Measurements from ENCODE around the gene BCAS4. TPM values are rescaled to one million over a fixed set of nuclear protein-coding genes. Genes with fewer than 3 reads are reported as not detected.
A peak's percentile ranks its signal among the peaks of the same experiment; 100 is the strongest.

BCAS4 gene
- 4.3 TPM for total RNA-seq
- long read RNA-seq, full-length matches to known transcripts = 5 of 10 reads
- long read RNA-seq, partial matches to known transcripts = 0 of 10 reads
- long read RNA-seq, other reads (novel, unspliced or antisense) = 5 of 10 reads

GRCh38 chr20:50794846-50795634, at the start of gene BCAS4:
BCAS4 (plus strand) TSS chr20:50795061; CDS start chr20:50795084, 23 bp downstream.
- Histone ChIP-seq H3K36me3 (no peaks in the 10 kb centered on the region), H3K4me3 (peak within 1 kb of the TSS; percentile 73), H3K9me3 (no peaks in the 10 kb centered on the region), H3K27ac (peak within 1 kb of the TSS; percentile 24), H3K27me3 (no peaks in the 10 kb centered on the region), H3K4me1 (peaks cover 13% of the 10 kb centered on the region)
- TF ChIP-seq CTCF (IDR thresholded peaks at IDR 0.05) = peak; percentile 72
- peak; percentile 93 for ATAC-seq
- peak; percentile 89 for DNase-seq
- intact Hi-C loops (cut with DNase I) = loop anchor here (10.0 kb wide), 2 partner anchors 130 to 530 kb away; no protein-coding TSS in a partner anchor

- ATAC-seq (no peak), DNase-seq (no peak)
- Histone ChIP-seq H3K27me3 (no peaks in the 10 kb centered on the region), H3K4me3 (no peak overlapping the region), H3K4me1 (peaks cover 10% of the 10 kb centered on the region), H3K9me3 (no peaks in the 10 kb centered on the region), H3K27ac (no peak overlapping the region), H3K36me3 (no peaks in the 10 kb centered on the region)
- TF ChIP-seq CTCF (IDR thresholded peaks at IDR 0.05) = no peak
- intact Hi-C loops (cut with DNase I) = no loop called here
Measured at GRCh38 chr20:50745634-50746137, 49.2 kb upstream of the BCAS4 start.

- ATAC-seq (no peak), DNase-seq (no peak)
- H3K9me3 ChIP-seq = no peaks in the 10 kb centered on the region
- no peak overlapping the region for H3K27ac ChIP-seq
- no peaks in the 10 kb centered on the region for H3K36me3 ChIP-seq
- H3K27me3 ChIP-seq = no peaks in the 10 kb centered on the region
- TF ChIP-seq CTCF (IDR thresholded peaks at IDR 0.05) = no peak
- H3K4me3 ChIP-seq = no peak overlapping the region
- H3K4me1 ChIP-seq = peaks cover 10% of the 10 kb centered on the region
- intact Hi-C loops (cut with DNase I) = no loop called here
Measured at GRCh38 chr20:50746138-50746940, 48.5 kb upstream of the BCAS4 start.

- Histone ChIP-seq H3K27me3 (no peaks in the 10 kb centered on the region), H3K36me3 (no peaks in the 10 kb centered on the region), H3K4me1 (peaks cover 7% of the 10 kb centered on the region), H3K9me3 (no peaks in the 10 kb centered on the region), H3K4me3 (no peak overlapping the region), H3K27ac (no peak overlapping the region)
- DNase-seq = no peak
- TF ChIP-seq CTCF (IDR thresholded peaks at IDR 0.05) = no peak
- intact Hi-C loops (cut with DNase I) = no loop called here
- no peak for ATAC-seq
Measured at GRCh38 chr20:50747275-50747674, 47.6 kb upstream of the BCAS4 start.

GRCh38 chr20:50750145-50750671, 44.7 kb upstream of the BCAS4 start:
- no peaks in the 10 kb centered on the region for H3K36me3 ChIP-seq
- no peak overlapping the region for H3K4me3 ChIP-seq
- no peak overlapping the region for H3K27ac ChIP-seq
- TF ChIP-seq CTCF (IDR thresholded peaks at IDR 0.05) = no peak
- H3K27me3 ChIP-seq = no peaks in the 10 kb centered on the region
- intact Hi-C loops (cut with DNase I) = no loop called here
- H3K9me3 ChIP-seq = no peaks in the 10 kb centered on the region
- peaks cover 5% of the 10 kb centered on the region for H3K4me1 ChIP-seq
- ATAC-seq (no peak), DNase-seq (no peak)
